RWPE1 (cell line): Measurements from ENCODE around the gene IL15RA.

Experiments
- CTCF ChIA-PET: fragments of 350-600 bp; sonication (Branson Sonifier 250); formaldehyde crosslinking; extraction: SDS; loops from one replicate; lab custom pipeline; 2021; lab: Yijun Ruan, JAX
- POLR2A ChIA-PET: fragments of 400-600 bp; formaldehyde crosslinking; extraction: SDS; loops from one replicate; lab custom pipeline; 2020; ENCODE audit warnings: antibody characterized with exemption; ENCODE audit not compliant: low non-redundant PET; lab: Yijun Ruan, JAX
- DNase-seq: peaks from one replicate; pipeline ENCODE4 v3.0.0; 2012; ENCODE audit warnings: low spot score
- H3K27ac ChIP-seq: fragments of 450-650 bp; 2 replicates; pipeline ENCODE4 v1.5.1; 2017
- CTCF ChIP-seq: fragments of 450-650 bp; conservative IDR thresholded peaks from 2 replicates; pipeline ENCODE4 v1.5.1; 2017; ENCODE audit warnings: low read depth, mild to moderate bottlenecking

IL15RA gene

GRCh38 chr10:6013413-6014192, 36.3 kb upstream of the IL15RA start:
- ChIA-PET POLR2A (no interaction called here), CTCF (interaction anchor here (0.6 to 1.2 kb wide), 4 partner anchors 9 to 218 kb away, joined by 3 to 4 read pairs (median 4); no protein-coding TSS in a partner anchor)
- TF ChIP-seq CTCF: no peak
- H3K27ac ChIP-seq: no peak overlapping the region
- no peak for DNase-seq

GRCh38 chr10:6012121-6012905, 35.0 kb upstream of the IL15RA start:
- ChIA-PET CTCF (interaction anchor here (1.2 kb wide), 1 partner anchor 9 kb away, joined by 4 read pairs; no protein-coding TSS in a partner anchor), POLR2A (no interaction called here)
- no peak for DNase-seq
- no peak overlapping the region for H3K27ac ChIP-seq
- no peak for TF ChIP-seq CTCF

GRCh38 chr10:6011558-6011957, 34.2 kb upstream of the IL15RA start:
- CTCF ChIA-PET: no interaction called here
- no peak overlapping the region for H3K27ac ChIP-seq
- POLR2A ChIA-PET: no interaction called here
- TF ChIP-seq CTCF: no peak
- DNase-seq: no peak

DNA sequence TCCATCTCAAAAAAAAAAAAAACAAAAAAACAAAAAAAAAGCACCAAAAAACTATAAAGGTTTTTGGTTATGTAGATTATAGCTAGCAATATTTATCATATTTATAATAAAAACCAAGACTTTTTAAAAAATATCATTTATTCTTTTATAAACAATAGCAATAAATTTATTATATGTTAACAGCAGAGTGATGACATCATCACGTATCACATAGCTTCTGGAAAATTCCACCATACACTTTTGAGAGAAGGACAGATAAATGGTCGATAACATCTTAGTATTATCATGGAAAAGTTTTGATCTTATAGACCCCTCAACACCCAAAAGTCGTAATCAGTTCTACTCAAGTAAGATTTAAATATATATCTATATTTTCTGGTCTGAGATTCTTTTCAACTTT, 33.2 kb upstream of the IL15RA start:
- ChIA-PET POLR2A (no interaction called here), CTCF (no interaction called here)
- H3K27ac ChIP-seq: no peak overlapping the region
- no peak for DNase-seq
- no peak for TF ChIP-seq CTCF

DNA sequence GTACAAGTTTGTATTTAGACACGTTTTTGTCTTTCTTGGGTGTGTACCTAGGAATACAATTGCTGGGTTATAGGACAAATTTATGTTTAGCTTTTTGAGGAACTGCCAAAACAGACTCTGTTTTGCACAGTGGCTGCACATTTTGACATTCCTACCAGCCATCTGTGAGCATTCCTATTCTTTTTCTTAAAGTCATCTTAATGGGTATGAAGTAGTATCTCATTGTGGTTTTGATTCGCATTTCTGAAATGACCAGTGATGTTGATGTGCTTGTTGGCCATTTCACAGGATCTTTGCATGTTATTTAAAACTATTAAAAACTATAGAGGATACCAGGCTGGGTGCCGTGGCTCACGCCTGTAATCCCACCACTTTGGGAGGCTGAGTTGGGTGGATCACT, 32.6 kb upstream of the IL15RA start:
- no peak for DNase-seq
- CTCF ChIA-PET: no interaction called here
- no peak overlapping the region for H3K27ac ChIP-seq
- POLR2A ChIA-PET: no interaction called here
- no peak for TF ChIP-seq CTCF

- TF ChIP-seq CTCF: no peak
- ChIA-PET CTCF (no interaction called here), POLR2A (no interaction called here)
- DNase-seq: no peak
- H3K27ac ChIP-seq: no peak overlapping the region
Measured at GRCh38 chr10:6009150-6009549, 31.8 kb upstream of the IL15RA start.
